SKM-1 treated with dmso at 0.1 percent for 144 hours (cell line): ENCODE data around the gene IGFALS.

ENCODE experiments used
- DNase-seq: peaks from one replicate; lab custom pipeline; 2025; ENCODE audit not compliant: unreplicated experiment; lab: John Stamatoyannopoulos, UW

The IGFALS gene

GRCh38 chr16:1790611-1791255, 2.8 kb downstream of the IGFALS start:
- no peak for DNase-seq

GRCh38 chr16:1790261-1790610, 3.3 kb downstream of the IGFALS start:
- no peak for DNase-seq

DNA sequence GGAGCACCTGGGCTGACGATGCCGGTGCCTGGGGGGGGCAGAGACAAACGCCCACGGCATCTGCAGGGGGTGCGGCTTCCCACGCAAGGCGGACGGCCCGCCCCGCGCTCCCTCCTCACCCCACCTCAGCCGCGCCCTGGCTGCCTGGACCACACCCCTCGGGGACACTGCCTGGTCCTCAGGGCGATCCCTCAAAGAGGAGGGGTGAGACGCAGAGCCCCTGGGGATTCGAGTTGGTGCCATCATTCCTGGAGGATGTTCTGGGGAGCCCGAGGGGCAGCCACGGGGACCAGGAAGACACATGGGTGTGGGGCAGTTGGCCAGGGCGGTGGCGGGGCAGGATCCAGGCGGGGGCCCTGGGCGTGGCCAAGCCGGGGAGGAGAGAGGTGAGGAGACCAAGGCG, 3.9 kb downstream of the IGFALS start:
- no peak for DNase-seq

GRCh38 chr16:1788708-1789100, 4.8 kb downstream of the IGFALS start:
- DNase-seq: no peak

GRCh38 chr16:1788095-1788707, 5.3 kb downstream of the IGFALS start:
- DNase-seq: no peak

DNA sequence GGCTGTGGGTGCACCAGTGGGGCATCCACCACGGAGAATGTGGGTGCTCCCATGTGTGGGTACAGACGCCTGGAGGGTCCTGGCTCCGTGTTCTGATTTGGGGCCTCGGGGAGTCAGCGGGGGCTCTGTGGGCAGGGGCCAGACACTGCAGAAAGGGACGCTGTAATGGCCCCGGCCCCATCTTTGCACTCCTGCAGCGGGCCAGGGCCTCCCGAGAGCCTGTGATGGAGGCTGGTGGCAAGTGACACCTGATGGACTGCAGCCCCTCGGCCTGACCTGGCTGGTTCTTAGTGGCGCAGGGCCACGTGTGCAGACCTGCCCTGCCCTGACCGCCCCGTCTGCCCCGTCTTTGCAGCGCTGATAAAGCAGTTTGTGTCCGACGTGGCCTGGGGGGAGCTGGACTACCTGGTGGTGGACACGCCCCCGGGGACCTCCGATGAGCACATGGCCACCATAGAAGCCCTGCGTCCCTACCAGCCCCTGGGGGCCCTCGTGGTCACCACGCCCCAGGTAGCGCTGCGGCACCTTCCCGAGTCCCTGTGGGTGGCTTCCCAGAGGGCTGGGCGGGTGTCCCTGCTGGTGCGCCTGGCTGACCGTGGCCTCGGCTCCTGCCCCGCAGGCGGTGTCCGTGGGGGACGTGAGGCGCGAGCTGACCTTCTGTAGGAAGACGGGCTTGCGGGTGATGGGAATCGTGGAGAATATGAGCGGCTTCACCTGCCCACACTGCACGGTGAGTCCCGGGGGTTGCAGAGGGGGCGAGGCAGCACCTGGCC, 6.0 kb downstream of the IGFALS start:
- no peak for DNase-seq

DNA sequence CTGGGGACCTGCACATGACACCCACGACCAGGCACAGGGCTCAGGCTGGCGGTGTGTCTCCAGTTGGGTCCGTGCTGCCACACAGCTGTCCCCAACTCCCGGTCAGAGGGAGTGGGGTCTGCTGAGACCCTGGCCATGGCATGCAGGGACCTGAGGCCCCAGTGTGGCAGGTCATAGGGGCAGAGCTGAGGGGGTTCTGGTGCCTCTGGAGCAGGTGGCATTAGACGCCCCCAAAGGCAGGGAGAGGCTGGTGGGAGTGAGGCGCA, 6.5 kb downstream of the IGFALS start:
- DNase-seq: no peak

DNA sequence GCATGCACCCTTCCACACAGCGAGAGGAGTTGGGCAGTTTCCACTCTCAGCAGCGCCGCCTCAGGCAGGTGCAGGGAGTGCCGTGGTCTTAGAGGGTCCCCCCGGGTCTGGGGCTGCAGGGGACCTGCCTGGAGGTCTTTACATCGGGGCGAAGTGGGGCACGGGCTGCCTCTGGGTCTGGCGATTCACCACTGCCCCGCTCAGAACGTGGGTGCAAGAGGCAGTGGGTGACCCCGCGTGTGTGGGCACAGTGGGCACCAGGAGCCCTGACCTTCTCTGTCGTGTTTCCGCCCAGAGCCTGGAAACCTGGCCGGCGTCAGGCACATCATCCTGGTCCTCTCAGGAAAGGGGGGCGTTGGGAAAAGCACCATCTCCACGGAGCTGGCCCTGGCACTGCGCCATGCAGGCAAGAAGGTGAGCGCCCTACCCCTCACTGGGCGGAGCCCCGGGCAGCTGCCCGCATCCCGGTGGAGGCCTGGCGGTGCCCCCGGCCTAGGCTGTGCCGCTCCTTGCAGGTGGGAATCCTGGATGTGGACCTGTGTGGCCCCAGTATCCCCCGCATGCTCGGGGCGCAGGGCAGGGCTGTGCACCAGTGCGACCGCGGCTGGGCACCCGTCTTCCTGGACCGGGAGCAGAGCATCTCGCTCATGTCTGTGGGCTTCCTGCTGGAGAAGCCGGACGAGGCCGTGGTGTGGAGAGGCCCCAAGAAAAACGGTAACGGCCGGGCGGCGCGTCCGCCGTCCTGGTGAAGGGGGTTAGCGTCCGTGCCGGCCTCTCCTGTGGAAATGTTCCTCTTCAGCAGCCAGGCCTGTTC, 7.1 kb downstream of the IGFALS start:
- no peak for DNase-seq

GRCh38 chr16:1785846-1786170, 7.7 kb downstream of the IGFALS start:
- no peak for DNase-seq

- no peak for DNase-seq
These were observed 8.3 kb downstream of the IGFALS start for GRCh38 chr16:1784977-1785845.

- DNase-seq: peak; percentile 100
These were observed 10.9 kb downstream of the IGFALS start, which contains the start of the genes NUBP2 and SPSB3 for GRCh38 chr16:1782408-1783264. Gene NUBP2 (plus strand): TSS chr16:1782960. CDS start chr16:1783021, 61 bp downstream. Gene SPSB3 (minus strand): TSS chr16:1782571. CDS start chr16:1781483, 1,088 bp downstream.

GRCh38 chr16:1781758-1782407, 11.6 kb downstream of the IGFALS start:
- DNase-seq: no peak

DNA sequence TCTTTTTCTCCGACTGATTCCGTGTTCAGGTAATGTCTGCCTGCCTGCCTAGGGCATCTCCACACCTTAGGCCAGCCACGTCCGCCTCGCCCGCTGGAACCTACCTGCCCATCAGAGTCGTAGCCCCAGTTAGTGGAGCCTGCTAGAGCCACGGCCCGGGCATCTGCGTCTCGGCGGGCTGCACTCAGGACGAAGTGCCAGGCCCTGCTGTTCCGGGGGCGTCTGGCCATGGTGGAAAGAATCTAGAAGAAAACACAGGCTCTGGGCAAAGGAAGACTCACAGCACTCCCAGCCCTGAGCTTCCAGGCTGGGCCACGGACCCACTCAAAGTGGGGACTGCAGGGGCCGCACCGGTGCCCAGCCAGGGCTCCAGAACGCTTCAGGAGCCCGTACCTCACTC, 12.3 kb downstream of the IGFALS start:
- no peak for DNase-seq

DNA sequence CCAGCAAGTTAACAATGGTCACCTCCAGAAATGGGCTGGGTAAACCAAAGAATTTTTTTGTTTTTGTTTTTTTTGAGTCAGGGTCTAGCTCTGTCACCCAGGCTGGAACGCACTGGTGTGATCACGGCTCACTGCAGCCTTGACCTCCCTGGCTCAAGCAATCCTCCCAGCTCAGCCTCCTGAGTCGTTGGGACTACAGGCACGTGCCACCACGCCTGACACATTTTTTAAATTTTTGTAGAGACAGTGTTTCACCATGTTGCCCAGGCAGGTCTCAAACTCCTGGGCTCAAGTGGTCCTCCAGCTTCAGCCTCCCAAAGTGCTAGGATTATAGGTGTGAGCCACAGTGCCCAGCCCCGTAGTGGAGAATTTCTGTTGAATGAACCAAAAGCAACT, 12.8 kb downstream of the IGFALS start:
- DNase-seq: no peak

DNA sequence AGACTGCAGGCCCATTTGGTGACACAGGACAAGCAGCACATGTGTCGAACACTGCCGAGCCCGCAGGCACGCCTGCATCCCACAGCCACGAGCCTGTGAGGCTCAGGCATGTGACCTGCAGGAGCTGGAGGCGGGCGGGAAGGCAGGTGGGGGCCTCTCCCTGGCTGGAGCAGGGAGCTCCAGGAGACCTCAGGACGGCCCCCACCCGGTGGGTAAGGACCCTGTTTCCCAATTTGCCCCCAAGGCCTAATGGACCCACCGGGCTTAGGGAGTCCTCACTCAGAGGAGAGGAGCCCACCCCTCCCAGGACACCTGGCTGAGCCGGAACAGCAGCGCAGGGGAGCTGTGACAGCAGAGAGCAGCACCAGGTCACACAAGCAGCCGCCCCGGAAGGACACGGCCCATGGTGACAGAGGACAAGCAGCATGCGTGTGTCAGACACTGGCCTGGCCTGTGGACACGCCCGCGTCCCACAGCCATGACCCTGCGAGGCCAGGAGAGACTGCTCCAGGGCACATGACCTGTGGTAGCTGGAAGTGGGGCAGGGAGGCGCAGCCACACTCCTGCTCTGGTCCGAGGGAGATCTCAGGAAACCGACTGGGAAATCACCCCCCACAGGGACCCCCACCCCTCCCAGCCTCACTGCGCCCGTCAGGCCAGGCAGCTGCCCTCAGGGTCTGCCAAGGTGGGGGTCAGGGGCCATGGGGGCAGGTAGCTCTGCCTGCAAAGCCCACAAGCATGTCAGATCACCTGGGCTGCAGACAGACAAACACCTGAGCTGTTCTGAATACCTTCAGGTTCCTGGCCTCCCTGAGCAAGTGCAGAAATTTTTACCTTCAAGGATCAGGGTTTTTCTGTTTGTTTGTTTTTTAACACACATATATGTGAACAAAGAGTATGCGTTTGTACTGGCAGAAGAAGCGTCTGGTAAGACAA, 13.5 kb downstream of the IGFALS start:
- no peak for DNase-seq

DNA sequence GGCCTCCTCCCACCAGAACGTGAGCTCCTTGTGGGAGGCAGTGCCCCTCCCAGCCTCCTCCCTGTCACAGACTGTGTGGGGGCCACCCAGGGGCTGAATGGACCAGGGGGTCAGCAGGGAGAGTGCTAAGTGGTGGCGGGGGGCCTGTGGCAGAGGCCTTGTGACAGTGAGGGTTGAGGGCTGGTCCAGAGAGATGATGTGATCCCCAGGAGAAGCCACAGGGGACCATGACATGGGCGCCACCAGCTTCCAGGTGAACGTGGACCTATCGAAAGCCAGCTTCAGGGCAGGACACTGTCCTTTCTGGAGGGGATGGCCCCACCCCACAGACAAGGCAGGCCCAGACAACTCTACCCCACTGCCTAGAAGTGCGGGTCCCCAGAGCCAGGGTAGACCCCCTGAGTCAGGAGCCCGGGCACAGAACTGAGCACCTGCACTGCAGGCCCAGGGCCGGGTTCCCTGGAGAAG, 14.2 kb downstream of the IGFALS start:
- no peak for DNase-seq

DNA sequence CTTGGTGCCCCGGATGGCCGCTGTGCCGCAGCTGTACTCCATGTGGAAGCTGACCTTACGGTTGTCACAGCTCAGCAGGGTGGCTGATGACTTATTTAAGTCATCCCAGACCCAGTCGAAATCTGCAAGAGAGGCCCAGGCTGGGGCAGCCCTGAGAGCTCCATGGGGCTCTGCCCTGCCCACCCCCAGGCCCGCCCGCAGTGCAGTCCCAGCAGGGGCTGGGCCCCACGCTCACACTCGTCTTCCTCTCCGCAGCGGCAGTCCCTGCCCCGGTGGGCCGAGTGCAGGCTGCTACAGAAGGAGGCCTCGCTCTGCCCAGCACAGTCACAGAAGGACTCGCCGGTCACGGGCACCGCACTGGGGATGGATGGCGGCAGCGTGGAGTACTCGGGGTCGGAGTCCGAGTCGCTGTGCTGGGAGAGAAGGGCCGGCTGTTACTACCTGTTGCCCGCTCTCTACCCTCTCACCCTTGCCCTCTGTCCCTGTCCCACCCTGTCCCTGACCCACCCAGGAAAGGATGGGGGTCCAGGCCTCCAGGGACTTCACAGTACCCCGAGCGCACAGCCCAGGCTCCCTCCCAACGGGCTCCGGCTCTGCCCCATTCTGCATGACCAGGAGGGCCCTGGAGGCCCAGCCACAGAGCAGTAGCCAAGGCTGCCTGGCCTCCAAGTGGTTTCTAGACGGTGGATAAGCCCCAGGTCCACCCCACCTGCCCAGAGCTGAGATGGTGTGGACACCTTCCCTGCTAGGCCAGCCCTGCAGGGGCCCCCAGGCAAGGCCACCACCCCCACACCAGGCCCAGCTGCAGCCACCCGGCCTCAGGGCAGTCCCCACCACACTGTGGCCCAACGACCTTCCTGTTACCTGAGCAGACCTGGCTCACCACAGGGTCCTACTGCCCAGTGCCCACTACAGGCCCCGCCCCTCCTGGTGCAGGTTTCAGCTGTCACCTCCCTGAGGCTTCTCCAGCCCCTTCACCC, 15.0 kb downstream of the IGFALS start:
- DNase-seq: no peak
